Measurements from ENCODE around the gene SLC45A2.
"Not testable (repeated sequence)": the region's sequence is repeated elsewhere in the genome, so short reads cannot be mapped to it uniquely, and the experiment has no call there.

The SLC45A2 gene

DNA sequence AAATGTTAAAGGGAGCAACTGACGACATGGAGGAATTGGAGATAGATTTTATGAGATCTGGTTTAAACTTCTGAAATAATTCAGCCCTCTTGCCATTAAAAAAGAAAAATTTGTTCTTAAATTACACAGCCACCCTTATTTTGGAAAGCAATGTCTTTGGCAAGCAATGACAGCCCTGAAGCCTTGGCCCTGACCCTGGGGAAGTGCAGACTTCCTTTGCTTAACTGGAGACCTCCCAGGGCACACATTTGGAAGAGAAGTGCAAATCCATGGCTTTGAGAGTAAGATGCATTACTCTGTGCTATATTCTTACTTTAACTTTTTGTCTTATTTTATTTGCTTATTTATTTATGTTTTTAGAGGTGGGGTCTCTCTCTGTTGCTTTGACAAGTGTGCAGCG, 26.3 kb downstream of the SLC45A2 start:
- DNase-seq: no peak

DNA sequence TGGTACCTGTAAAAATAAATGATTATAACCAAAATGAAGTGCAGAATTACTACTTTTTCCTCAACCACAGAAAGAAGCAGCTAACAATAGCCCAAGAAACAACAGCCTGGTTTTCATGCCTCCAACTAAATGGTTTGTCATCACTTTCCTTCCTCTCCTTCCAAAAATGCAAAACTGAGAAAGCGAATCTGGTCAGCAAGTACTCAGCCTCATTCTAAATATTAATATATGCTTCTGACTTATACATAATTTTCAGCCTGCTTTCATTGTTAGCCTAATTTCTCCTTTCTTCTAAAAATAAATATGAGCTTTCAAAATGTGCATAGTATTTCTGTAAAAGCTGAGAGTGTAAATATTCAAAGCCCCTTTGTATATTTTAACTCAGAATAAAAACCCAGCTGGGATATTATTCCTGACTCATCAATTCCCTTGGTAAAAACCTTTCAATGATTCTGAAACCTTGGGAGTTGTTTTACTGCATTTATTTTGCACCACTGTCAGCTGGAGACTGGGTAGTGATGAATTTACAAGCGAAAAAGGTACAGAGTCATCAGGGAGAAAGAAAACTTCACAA, 26.8 kb downstream of the SLC45A2 start:
- DNase-seq: no peak

DNA sequence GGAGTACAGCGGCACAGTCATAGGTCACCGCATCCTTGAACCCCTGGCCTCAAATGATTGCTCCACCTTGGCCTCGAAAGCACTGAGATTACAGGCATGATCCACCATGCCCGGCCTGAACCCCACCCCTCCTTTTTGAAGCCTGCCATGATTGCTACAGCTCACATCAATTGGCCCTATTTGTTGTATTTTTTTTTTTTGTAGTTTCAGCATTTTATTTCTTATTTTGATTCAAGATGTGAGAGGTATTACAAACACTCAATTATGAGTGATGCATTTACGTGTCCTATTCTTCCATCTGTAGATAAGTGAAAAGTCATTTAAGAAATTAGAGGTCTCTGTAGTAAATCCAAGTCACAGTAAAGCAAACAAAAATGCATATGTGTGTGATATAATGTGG, 32.3 kb downstream of the SLC45A2 start:
- DNase-seq: not testable (repeated sequence)

DNA sequence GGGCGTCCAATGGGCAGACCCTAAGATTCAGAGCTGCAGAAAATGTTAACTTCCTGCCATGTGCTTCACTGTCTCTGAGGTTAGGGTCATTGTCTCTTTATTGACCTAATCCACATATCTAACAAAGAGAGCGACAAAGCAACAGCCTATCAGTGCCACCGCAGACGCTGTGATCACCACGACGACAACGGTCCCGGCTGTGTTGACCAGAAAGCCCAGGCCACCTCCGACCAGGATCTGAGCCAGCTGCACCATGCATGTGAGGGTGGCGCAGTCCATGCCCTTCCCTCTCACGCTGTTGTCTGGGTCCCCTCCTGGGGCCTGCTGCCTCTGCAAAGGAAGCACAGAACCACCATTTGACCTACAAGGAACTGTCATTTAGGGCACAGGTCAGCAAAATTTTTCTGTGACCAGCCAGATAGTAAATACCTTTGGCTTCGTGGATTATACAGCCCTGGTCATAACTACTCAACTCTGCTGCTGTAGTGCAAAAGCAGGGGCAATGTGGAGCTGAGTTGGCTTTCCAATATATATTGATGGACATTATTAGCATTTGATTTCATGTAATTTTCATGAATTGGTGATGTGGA, 39.9 kb downstream of the SLC45A2 start:
- DNase-seq: no peak

DNA sequence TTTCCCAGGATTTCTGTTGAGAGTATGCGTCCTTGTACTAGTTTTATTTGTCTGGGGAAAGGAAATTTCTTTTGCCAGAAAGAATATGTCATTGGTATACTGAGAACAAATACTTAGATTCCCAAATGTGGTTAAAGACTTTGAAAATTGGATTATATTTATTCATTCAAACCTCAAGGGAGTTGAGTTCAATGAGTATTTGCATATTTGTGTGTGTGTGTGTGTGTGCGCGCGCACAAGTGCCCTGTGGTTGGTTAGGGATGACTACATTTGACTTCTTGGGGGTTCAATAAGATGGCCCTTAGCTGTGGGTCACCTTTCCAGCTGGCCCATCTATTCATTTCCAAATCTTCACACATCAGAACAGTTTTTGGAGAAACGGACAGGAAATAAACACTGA, 43.4 kb downstream of the SLC45A2 start:
- DNase-seq: no peak

- DNase-seq: no peak
These were observed 44.8 kb downstream of the SLC45A2 start for GRCh38 chr5:33939556-33940262.

- no peak for DNase-seq
These were observed 45.6 kb downstream of the SLC45A2 start for GRCh38 chr5:33938881-33939280.

- DNase-seq: no peak
These were observed 46.0 kb downstream of the SLC45A2 start for GRCh38 chr5:33938507-33938796.

DNA sequence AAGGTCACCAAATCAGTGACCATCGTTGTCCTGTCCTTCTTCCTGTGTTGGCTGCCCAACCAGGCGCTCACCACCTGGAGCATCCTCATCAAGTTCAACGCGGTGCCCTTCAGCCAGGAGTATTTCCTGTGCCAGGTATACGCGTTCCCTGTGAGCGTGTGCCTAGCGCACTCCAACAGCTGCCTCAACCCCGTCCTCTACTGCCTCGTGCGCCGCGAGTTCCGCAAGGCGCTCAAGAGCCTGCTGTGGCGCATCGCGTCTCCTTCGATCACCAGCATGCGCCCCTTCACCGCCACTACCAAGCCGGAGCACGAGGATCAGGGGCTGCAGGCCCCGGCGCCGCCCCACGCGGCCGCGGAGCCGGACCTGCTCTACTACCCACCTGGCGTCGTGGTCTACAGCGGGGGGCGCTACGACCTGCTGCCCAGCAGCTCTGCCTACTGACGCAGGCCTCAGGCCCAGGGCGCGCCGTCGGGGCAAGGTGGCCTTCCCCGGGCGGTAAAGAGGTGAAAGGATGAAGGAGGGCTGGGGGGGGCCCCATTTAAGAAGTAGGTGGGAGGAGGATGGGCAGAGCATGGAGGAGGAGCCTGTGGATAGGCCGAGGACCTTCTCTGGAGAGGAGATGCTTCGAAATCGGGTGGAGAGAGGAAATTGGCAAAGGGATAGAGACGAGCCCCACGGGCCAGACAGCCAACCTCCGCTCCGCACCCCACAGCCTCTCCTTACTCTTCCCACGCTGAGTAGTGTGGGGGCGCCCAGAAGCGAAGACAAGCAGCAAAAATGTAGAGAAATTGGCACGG, 46.6 kb downstream of the SLC45A2 start:
- no peak for DNase-seq

- DNase-seq: no peak
These were observed 47.3 kb downstream of the SLC45A2 start for GRCh38 chr5:33937017-33937706.

GRCh38 chr5:33936381-33937016, 48.0 kb downstream of the SLC45A2 start, which contains the start of gene RXFP3:
RXFP3 (plus strand) TSS chr5:33936386; CDS start chr5:33936741, 355 bp downstream.
- DNase-seq: no peak

GRCh38 chr5:33936004-33936380, 48.5 kb downstream of the SLC45A2 start:
- DNase-seq: peak; percentile 17

- DNase-seq: no peak
These were observed 50.3 kb downstream of the SLC45A2 start for GRCh38 chr5:33934176-33934575.

- no peak for DNase-seq
These were observed 50.7 kb downstream of the SLC45A2 start for GRCh38 chr5:33933723-33934169.

- DNase-seq: no peak
These were observed 53.4 kb downstream of the SLC45A2 start for GRCh38 chr5:33931136-33931535.

DNA sequence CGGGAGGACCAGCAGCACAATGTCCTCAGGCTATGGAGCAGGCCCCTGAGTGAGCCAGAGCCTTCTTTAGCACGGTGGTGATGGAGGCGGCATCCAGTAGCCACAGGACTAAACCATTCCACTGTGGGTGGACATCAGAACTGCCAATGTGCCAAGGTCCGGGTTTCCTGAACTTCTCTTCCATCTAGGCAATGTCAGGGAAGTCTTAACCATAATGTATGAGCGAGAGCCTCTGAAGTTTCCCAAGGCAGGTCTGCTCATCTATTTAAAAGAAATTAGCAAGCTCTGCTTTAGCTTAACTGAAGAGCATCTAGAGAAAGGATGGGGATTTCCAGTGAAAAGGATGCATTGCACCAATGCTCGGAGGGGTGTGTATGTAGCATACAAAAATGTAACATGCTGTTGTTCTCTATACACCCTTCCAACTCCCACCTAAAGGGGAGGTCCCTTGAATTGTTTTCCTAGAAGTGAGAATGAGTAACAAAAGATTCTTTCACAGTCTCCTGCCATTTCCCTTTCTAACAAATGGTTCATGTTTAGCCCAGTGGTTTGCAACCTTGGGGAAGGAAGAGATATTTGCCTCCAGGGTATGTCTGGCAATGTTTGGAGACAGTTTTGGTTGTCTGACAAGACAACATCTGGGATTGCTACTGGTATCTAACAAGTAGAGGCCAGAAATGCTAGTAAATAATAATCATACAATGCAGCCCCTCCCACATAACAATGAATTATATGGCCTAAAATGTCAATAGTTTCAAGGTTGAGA, 54.4 kb downstream of the SLC45A2 start:
- DNase-seq: no peak

GRCh38 chr5:33928283-33928682, 56.2 kb downstream of the SLC45A2 start:
- DNase-seq: no peak

- DNase-seq: no peak
These were observed 56.8 kb downstream of the SLC45A2 start for GRCh38 chr5:33927685-33928084.

DNA sequence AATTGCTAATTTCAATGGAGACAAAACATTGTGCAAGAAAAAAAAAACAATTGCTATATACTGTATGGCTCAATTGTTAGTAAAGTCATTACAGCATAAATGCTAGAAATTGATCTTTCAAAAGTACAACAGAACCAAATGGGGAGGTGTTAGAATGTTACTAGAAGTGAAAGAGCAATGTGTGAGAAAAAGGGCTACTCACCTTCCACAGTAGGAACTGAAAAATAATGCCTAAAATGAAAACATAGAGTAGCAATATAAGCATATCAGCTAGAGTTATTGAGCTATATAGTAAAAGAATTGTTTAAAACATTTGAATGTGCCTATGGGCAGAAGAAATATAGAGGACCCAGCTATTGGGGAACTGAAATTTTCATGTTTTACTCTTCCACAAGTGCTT, 59.2 kb downstream of the SLC45A2 start:
- DNase-seq: no peak

GRCh38 chr5:33921002-33921401, 63.5 kb downstream of the SLC45A2 start:
- DNase-seq: no peak

DNA sequence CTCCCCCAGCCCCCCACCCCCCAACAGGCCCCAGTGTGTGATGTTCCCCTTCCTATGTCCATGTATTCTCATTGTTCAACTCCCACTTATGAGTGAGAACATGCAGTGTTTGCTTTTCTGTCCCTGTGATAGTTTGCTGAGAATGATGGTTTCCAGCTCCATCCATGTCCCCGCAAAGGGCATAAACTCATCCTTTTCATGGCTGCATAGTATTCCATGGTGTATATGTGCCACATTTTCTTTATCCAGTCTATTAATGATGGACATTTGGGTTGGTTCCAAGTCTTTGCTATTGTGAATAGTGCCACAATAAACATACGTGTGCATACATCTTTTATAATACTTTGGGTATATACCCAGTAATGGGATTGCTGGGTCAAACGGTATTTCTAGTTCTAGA, 69.6 kb downstream of the SLC45A2 start:
- DNase-seq: not testable (repeated sequence)

DNA sequence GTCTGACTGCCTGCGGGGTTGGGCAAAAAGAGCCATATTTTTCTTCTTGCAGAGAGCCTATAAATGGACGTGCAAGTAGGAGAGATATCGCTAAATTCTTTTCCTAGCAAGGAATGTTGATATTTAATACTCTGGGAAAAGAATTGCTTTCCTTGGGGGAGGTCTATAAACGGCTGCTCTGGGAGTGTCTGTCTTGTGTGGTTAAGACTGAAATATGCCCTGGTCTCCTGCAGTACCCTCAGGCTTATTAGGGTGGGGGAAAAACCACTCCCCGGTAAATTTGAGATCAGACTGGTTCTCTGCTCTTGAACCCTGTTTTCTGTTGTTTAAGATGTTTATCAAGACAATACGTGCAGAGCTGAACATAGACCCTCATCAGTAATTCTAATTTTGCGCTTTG, 78.2 kb downstream of the SLC45A2 start:
- not testable (repeated sequence) for DNase-seq

Data from NCI-H510A treated with DMSO at 0.1 percent for 48 hours (cell line).